ENCODE results near the gene NOX5. TPM values are rescaled to one million over a fixed set of nuclear protein-coding genes. Genes with fewer than 3 reads are reported as not detected.

Gene NOX5
- total RNA-seq, 1 donor from 2014 or later: not detected

- no peak for DNase-seq (ENCODE audit: low spot score, unreplicated experiment)
- H3K4me3 Mint-ChIP-seq (ENCODE audit: low read depth): no peak overlapping the region
- no peak overlapping the region for H3K27ac Mint-ChIP-seq
- TF ChIP-seq CTCF (IDR thresholded peaks at IDR 0.05; ENCODE audit: unreplicated experiment): no peak
- no peaks in the 10 kb centered on the region for H3K36me3 Mint-ChIP-seq (ENCODE audit: insufficient read depth)
- H3K27me3 Mint-ChIP-seq: no peaks in the 10 kb centered on the region
- H3K4me1 Mint-ChIP-seq (ENCODE audit: low read depth): no peaks in the 10 kb centered on the region
- H3K9me3 Mint-ChIP-seq (ENCODE audit: low read depth): no peaks in the 10 kb centered on the region
Measured at GRCh38 chr15:69021895-69022294, 7.4 kb downstream of the NOX5 start.

- no peak for TF ChIP-seq CTCF (IDR thresholded peaks at IDR 0.05; ENCODE audit: unreplicated experiment)
- Mint-ChIP-seq H3K9me3 (ENCODE audit: low read depth) (no peaks in the 10 kb centered on the region), H3K4me3 (ENCODE audit: low read depth) (no peak overlapping the region), H3K27ac (no peak overlapping the region), H3K36me3 (ENCODE audit: insufficient read depth) (no peaks in the 10 kb centered on the region), H3K27me3 (peaks cover 5% of the 10 kb centered on the region), H3K4me1 (ENCODE audit: low read depth) (no peaks in the 10 kb centered on the region)
- no peak for DNase-seq (ENCODE audit: low spot score, unreplicated experiment)
Measured at GRCh38 chr15:69025320-69025719, 10.8 kb downstream of the NOX5 start.

- DNase-seq (ENCODE audit: low spot score, unreplicated experiment): no peak
- no peaks in the 10 kb centered on the region for H3K36me3 Mint-ChIP-seq (ENCODE audit: insufficient read depth)
- H3K27me3 Mint-ChIP-seq: peaks cover 12% of the 10 kb centered on the region
- H3K27ac Mint-ChIP-seq: no peak overlapping the region
- no peaks in the 10 kb centered on the region for H3K4me1 Mint-ChIP-seq (ENCODE audit: low read depth)
- TF ChIP-seq CTCF (IDR thresholded peaks at IDR 0.05; ENCODE audit: unreplicated experiment): no peak
- H3K4me3 Mint-ChIP-seq (ENCODE audit: low read depth): no peak overlapping the region
- no peaks in the 10 kb centered on the region for H3K9me3 Mint-ChIP-seq (ENCODE audit: low read depth)
Measured at GRCh38 chr15:69026355-69026754, 11.9 kb downstream of the NOX5 start.

- peaks cover 20% of the 10 kb centered on the region for H3K27me3 Mint-ChIP-seq
- H3K4me1 Mint-ChIP-seq (ENCODE audit: low read depth): no peaks in the 10 kb centered on the region
- H3K36me3 Mint-ChIP-seq (ENCODE audit: insufficient read depth): no peaks in the 10 kb centered on the region
- H3K9me3 Mint-ChIP-seq (ENCODE audit: low read depth): no peaks in the 10 kb centered on the region
- no peak for TF ChIP-seq CTCF (IDR thresholded peaks at IDR 0.05; ENCODE audit: unreplicated experiment)
- no peak overlapping the region for H3K27ac Mint-ChIP-seq
- no peak overlapping the region for H3K4me3 Mint-ChIP-seq (ENCODE audit: low read depth)
- DNase-seq (ENCODE audit: low spot score, unreplicated experiment): no peak
Measured at GRCh38 chr15:69027976-69028518, 13.6 kb downstream of the NOX5 start.

GRCh38 chr15:69031013-69032001 is 16.8 kb downstream of the NOX5 start:
- Mint-ChIP-seq H3K27me3 (peaks cover 29% of the 10 kb centered on the region), H3K4me1 (ENCODE audit: low read depth) (no peaks in the 10 kb centered on the region), H3K4me3 (ENCODE audit: low read depth) (peak overlapping the region; percentile 45), H3K36me3 (ENCODE audit: insufficient read depth) (no peaks in the 10 kb centered on the region), H3K27ac (no peak overlapping the region), H3K9me3 (ENCODE audit: low read depth) (no peaks in the 10 kb centered on the region)
- peak; percentile 19 for DNase-seq (ENCODE audit: low spot score, unreplicated experiment)
- peak; percentile 63 for TF ChIP-seq CTCF (IDR thresholded peaks at IDR 0.05; ENCODE audit: unreplicated experiment)
